Endothelial cell of umbilical vein (primary cell): Measurements from ENCODE around the gene TEAD4. TPM values are rescaled to one million over a fixed set of nuclear protein-coding genes. Genes with fewer than 3 reads are reported as not detected.

Experiments used
- BruUV-seq: library from RNA; stranded (reverse); fragments of 400-500 nt; replicated peaks from 2 replicates; lab custom pipeline; 2021; lab: Mats Ljungman, UMichigan
- CTCF ChIA-PET: fragments of 300-600, 350-600 bp; sonication (Branson Sonifier 250); formaldehyde crosslinking; loops from one replicate; lab custom pipeline; 2021; ENCODE audit warnings: antibody characterized with exemption, inconsistent platforms; lab: Charles Lee
- POLR2A ChIA-PET: fragments of 300-600, 350-600 bp; sonication (Branson Sonifier 250); formaldehyde crosslinking; loops from one replicate; lab custom pipeline; 2021; ENCODE audit warnings: antibody characterized with exemption, inconsistent platforms; lab: Charles Lee
- DNase-seq: peaks from one replicate; pipeline ENCODE4 v3.0.0-alpha.2; 2011; ENCODE audit warnings: low read depth, low spot score
- FAIRE-seq: peaks from 2 replicates; lab custom pipeline; 2011; peaks lifted over from hg19 to GRCh38; lab: Jason Lieb, UNC
- H2AFZ ChIP-seq: 2 replicates; pipeline ENCODE4 v1.6.0; 2012; ENCODE audit warnings: low read depth, low read length, control low read depth, inconsistent platforms
- H3K27ac ChIP-seq: 2 replicates; pipeline ENCODE4 v1.5.1; 2011; ENCODE audit warnings: low read depth, mild to moderate bottlenecking, control low read depth, low read length, moderate library complexity; ENCODE audit not compliant: insufficient read depth
- H3K27me3 ChIP-seq, 2 experiments: 2 replicates each; pipeline versions ENCODE4 v1.6.0 to v1.6.1; 2011; ENCODE audit warnings: low read length in 2 of 2, mixed read lengths in 1 of 2; ENCODE audit not compliant: control insufficient read depth in 2 of 2, insufficient read depth in 2 of 2
- H3K36me3 ChIP-seq, 2 experiments: 2 replicates in 1 of 2; 3 replicates in 1 of 2; pipeline ENCODE4 v1.5.1; 2011; ENCODE audit warnings: low read length in 2 of 2, mild to moderate bottlenecking in 1 of 2, moderate library complexity in 1 of 2; ENCODE audit not compliant: control insufficient read depth in 2 of 2, insufficient read depth in 2 of 2; ENCODE audit errors: extremely low read depth in 1 of 2
- H3K4me1 ChIP-seq: 3 replicates; pipeline ENCODE4 v1.5.1; 2011; ENCODE audit warnings: mild to moderate bottlenecking, low read length; ENCODE audit not compliant: control insufficient read depth, insufficient read depth; ENCODE audit errors: extremely low read depth
- H3K4me2 ChIP-seq: 2 replicates; pipeline ENCODE4 v1.6.1; 2011; ENCODE audit warnings: low read length, control low read depth, mixed read lengths; ENCODE audit not compliant: insufficient read depth
- H3K4me3 ChIP-seq, 3 experiments: fragments of 200-600 bp in 1 of 3; sonication (generic), shearing (Covaris generic) in 1 of 3; replicated peaks in 1 of 3; 2 replicates each; pipeline ENCODE4 v1.5.1; 2011 to 2016; ENCODE audit warnings: control low read depth in 3 of 3, low read length in 3 of 3, mild to moderate bottlenecking in 2 of 3, inconsistent platforms in 1 of 3, low read depth in 1 of 3, moderate library complexity in 1 of 3; ENCODE audit not compliant: insufficient read depth in 1 of 3
- H3K79me2 ChIP-seq: 2 replicates; pipeline ENCODE4 v1.6.0; 2012; ENCODE audit warnings: low read length, inconsistent platforms; ENCODE audit not compliant: control insufficient read depth, insufficient read depth
- H3K9ac ChIP-seq: replicated peaks from 2 replicates; pipeline ENCODE3; 2011; ENCODE audit warnings: low read length, control low read depth; ENCODE audit not compliant: insufficient read depth; ENCODE audit errors: extremely low read depth
- H3K9me1 ChIP-seq: replicated peaks from 3 replicates; pipeline ENCODE4 v1.6.0; 2011; ENCODE audit warnings: mild to moderate bottlenecking, low read length; ENCODE audit not compliant: control insufficient read depth, insufficient read depth; ENCODE audit errors: extremely low read depth
- H3K9me3 ChIP-seq: replicated peaks from 2 replicates; pipeline ENCODE4 v1.5.1; 2012; ENCODE audit warnings: low read length, inconsistent platforms; ENCODE audit not compliant: control insufficient read depth, insufficient read depth
- H4K20me1 ChIP-seq: replicated peaks from 2 replicates; pipeline ENCODE3; 2011; ENCODE audit warnings: mild to moderate bottlenecking, low read length; ENCODE audit not compliant: control insufficient read depth, insufficient read depth; ENCODE audit errors: extremely low read depth
- EZH2 ChIP-seq: IDR thresholded peaks from 2 replicates; pipeline ENCODE4 v1.6.1; 2012; ENCODE audit warnings: borderline replicate concordance, low read depth, mild to moderate bottlenecking, moderate library complexity, low read length, inconsistent platforms; ENCODE audit not compliant: severe bottlenecking
- FOS ChIP-seq: IDR thresholded peaks from 2 replicates; pipeline ENCODE4 v1.6.1; 2011; ENCODE audit warnings: mild to moderate bottlenecking, low read length, moderate library complexity, borderline replicate concordance; ENCODE audit not compliant: insufficient read depth
- GATA2 ChIP-seq: IDR thresholded peaks from 2 replicates; pipeline ENCODE4 v1.7.0; 2011; ENCODE audit warnings: low read depth, mild to moderate bottlenecking, moderate library complexity, mixed read lengths, low read length; ENCODE audit not compliant: insufficient read length, insufficient read depth
- JUN ChIP-seq: IDR thresholded peaks from 2 replicates; pipeline ENCODE4 v1.6.1; 2011; ENCODE audit warnings: borderline replicate concordance, low read depth; ENCODE audit not compliant: insufficient read length, insufficient read depth
- MYC ChIP-seq: IDR thresholded peaks from one replicate; pipeline ENCODE4 v1.6.1; 2011; ENCODE audit warnings: mild to moderate bottlenecking, low read depth, low read length
- POLR2A ChIP-seq: IDR thresholded peaks from 2 replicates; pipeline ENCODE4 v1.6.1; 2012; ENCODE audit warnings: low read depth, mild to moderate bottlenecking, control low read depth, low read length
- POLR2AphosphoS5 ChIP-seq: IDR thresholded peaks from 2 replicates; pipeline ENCODE4 v1.6.1; 2012; ENCODE audit warnings: low read depth, mild to moderate bottlenecking, control low read depth, low read length, moderate library complexity; ENCODE audit not compliant: insufficient read depth
- dilution Hi-C: fragments of 300-500 bp; cut with MboI; formaldehyde crosslinking; loops from one replicate; pipeline ENCODE4 v1.15.0; 2019; ENCODE audit warnings: low sequenced_read_pairs; ENCODE audit not compliant: extremely low pct_ligation_motif_present
- intact Hi-C: fragments of 100-400 bp; cut with micrococcal nuclease; formaldehyde crosslinking; loops from one replicate; pipeline ENCODE4 v1.10.0; 2022
- polyA plus RNA-seq, 4 experiments: library from polyadenylated mRNA; depleted of rRNA in 3 of 4; stranded (reverse) in 3 of 4; unstranded in 1 of 4; fragments of >200 nt; gene quantifications; 2 replicates each; pipeline versions ENCODE4 v1.2.1 to v1.2.3, GENCODE V29; 2011 to 2012; ENCODE audit warnings: missing spikeins in 1 of 4
- total RNA-seq: library from RNA; stranded (reverse); gene quantifications from 2 replicates; pipeline ENCODE4 v1.2.3, GENCODE V29; 2021
- TF ChIP-seq, protein P1 (sequence below): IDR thresholded peaks from 2 replicates; pipeline ENCODE4 v1.6.1; 2011; ENCODE audit not compliant: insufficient read depth, insufficient read length
- TF ChIP-seq, protein P2 (sequence below), 2 donors: IDR thresholded peaks; 1 replicate in 1 of 2; 2 replicates in 1 of 2; pipeline ENCODE4 v1.5.1; 2011; ENCODE audit warnings: low read length in 2 of 2, mild to moderate bottlenecking in 2 of 2, moderate library complexity in 2 of 2, control low read depth in 1 of 2, inconsistent platforms in 1 of 2, low read depth in 1 of 2; ENCODE audit not compliant: insufficient read depth in 1 of 2; ENCODE audit errors: extremely low read depth in 1 of 2

The TEAD4 gene
- total and polyA plus RNA-seq, 2 donors (not counting 3 experiments of a cell fraction or from before 2014, with no cell fraction given): 34.4 to 46.0 TPM

DNA sequence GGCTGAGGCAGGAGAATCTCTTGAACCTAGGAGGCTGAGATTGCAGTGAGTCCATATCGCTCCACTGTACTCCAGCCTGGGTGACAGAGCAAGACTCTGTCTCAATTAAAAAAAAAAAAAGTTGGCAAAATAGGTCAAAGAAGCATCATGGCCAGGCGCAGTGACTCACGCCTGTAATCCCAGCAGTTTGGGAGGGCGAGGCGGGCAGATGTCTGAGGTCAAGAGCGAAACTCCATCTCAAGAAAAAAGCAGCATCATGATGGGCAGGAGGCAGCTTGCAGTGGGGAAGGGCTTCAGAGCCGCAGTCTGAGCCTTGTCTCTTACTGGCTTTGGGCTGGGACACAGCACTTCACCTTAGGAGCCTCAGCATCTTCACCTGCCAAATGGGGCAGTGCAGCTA, 21.4 kb downstream of the TEAD4 start:
- ChIA-PET POLR2A (interaction anchor here (0.7 kb wide), 1 partner anchor 18 kb away, joined by 3 read pairs; no protein-coding TSS in a partner anchor), CTCF (interaction anchor here (0.6 kb wide), 1 partner anchor 94 kb away, joined by 3 read pairs; no protein-coding TSS in a partner anchor)
- no peak overlapping the region for H3K9ac ChIP-seq
- H3K9me1 ChIP-seq: no peaks in the 10 kb centered on the region
- H3K36me3 ChIP-seq: peaks cover 0 to 11% of the 10 kb centered on the region in 2 experiments
- no peak for TF ChIP-seq POLR2A
- TF ChIP-seq, protein P1, sequence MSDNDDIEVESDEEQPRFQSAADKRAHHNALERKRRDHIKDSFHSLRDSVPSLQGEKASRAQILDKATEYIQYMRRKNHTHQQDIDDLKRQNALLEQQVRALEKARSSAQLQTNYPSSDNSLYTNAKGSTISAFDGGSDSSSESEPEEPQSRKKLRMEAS: no peak
- TF ChIP-seq FOS: no peak
- no peak for TF ChIP-seq EZH2
- TF ChIP-seq MYC: no peak
- no peak for TF ChIP-seq JUN
- TF ChIP-seq, protein P2, sequence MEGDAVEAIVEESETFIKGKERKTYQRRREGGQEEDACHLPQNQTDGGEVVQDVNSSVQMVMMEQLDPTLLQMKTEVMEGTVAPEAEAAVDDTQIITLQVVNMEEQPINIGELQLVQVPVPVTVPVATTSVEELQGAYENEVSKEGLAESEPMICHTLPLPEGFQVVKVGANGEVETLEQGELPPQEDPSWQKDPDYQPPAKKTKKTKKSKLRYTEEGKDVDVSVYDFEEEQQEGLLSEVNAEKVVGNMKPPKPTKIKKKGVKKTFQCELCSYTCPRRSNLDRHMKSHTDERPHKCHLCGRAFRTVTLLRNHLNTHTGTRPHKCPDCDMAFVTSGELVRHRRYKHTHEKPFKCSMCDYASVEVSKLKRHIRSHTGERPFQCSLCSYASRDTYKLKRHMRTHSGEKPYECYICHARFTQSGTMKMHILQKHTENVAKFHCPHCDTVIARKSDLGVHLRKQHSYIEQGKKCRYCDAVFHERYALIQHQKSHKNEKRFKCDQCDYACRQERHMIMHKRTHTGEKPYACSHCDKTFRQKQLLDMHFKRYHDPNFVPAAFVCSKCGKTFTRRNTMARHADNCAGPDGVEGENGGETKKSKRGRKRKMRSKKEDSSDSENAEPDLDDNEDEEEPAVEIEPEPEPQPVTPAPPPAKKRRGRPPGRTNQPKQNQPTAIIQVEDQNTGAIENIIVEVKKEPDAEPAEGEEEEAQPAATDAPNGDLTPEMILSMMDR (IDR thresholded peaks at IDR 0.05; ENCODE audit: extremely low read depth in 1 of 2, insufficient read depth in 1 of 2, low read depth in 1 of 2, low read length in 2 of 2): no peak
- TF ChIP-seq POLR2AphosphoS5: no peak
- TF ChIP-seq GATA2: no peak
- H3K9me3 ChIP-seq: no peaks in the 10 kb centered on the region
- dilution Hi-C loops (no loop called here), intact Hi-C loops (no loop called here)
- DNase-seq (no peak), FAIRE-seq (no peak)
- no peak overlapping the region for H3K27ac ChIP-seq
- no TSS peak for BruUV-seq
- no peaks in the 10 kb centered on the region for H4K20me1 ChIP-seq
- no peaks in the 10 kb centered on the region for H3K27me3 ChIP-seq
- H3K4me2 ChIP-seq: no peak overlapping the region
- H3K4me3 ChIP-seq: no peak overlapping the region
- H3K79me2 ChIP-seq: peaks cover 37% of the 10 kb centered on the region
- H3K4me1 ChIP-seq: no peaks in the 10 kb centered on the region
- H2AFZ ChIP-seq: no peak overlapping the region
